Stimulated activated CD8-positive, alpha-beta memory T cell treated with anti-CD3 and anti-CD28 coated beads, Interleukin-15, amount 100 ng/mL, for 4 hours (primary cell): ENCODE results near the gene IL25.
"Not testable (repeated sequence)": the region's sequence is repeated elsewhere in the genome, so short reads cannot be mapped to it uniquely, and the experiment has no call there.

ENCODE experiments used
- DNase-seq, 2 donors: peaks; one replicate each; pipeline ENCODE4 v3.0.0-alpha.2; 2020; ENCODE audit warnings: low read depth in 2 of 2

IL25 gene

DNA sequence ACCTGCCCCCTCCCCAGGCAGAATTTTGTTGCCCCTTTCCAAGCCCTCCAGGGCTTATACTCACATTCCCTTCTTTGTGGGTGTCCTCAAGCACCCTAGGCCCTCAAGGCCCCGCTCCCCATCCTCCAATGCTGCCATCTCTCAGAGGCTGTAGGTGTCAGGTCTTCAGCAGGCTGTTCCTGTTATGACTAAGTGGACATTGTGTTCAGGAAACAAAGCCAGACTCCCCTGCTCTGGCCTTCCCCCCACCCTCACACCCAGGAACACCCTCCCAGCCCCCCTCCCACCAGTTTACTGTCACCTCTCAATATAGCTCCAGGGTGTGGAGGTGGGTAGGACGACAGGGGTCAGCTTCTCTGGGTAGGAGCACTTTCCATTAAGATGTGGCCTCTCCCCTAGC lies 36.9 kb downstream of the IL25 start:
- DNase-seq: no peak

DNA sequence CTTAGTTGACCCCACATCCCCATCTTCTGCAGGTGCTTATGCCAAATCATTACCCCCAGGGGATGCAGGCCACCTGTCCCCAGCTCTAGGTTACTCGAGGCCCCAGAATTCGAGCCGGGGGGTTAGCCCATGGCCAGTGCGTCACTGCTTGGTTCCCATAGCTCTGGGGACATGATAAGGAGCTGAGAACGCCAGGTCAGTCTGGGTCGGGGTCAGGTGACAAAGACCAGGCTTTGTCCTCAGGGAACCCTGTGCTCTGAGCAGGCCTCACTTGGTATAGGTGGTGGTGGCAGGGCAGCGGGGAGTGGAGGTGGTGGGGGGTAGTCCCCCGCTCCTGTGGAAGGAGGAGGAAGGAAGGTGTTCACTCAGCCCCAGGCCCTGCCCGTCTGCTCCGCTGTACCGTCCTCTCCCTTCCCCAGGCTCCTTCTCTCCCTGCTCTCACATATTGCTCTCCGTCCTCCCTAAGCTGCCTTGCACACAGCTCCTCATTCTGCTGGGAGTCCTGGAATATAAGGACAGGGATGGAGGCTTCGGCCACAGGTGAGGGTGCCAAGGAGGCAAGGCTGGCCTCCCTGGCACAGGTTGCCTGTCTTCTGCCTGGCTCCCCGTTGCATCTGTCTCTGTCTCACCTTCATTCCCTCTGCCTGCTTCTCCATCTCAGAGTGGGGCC lies 37.5 kb downstream of the IL25 start:
- no peak for DNase-seq

DNA sequence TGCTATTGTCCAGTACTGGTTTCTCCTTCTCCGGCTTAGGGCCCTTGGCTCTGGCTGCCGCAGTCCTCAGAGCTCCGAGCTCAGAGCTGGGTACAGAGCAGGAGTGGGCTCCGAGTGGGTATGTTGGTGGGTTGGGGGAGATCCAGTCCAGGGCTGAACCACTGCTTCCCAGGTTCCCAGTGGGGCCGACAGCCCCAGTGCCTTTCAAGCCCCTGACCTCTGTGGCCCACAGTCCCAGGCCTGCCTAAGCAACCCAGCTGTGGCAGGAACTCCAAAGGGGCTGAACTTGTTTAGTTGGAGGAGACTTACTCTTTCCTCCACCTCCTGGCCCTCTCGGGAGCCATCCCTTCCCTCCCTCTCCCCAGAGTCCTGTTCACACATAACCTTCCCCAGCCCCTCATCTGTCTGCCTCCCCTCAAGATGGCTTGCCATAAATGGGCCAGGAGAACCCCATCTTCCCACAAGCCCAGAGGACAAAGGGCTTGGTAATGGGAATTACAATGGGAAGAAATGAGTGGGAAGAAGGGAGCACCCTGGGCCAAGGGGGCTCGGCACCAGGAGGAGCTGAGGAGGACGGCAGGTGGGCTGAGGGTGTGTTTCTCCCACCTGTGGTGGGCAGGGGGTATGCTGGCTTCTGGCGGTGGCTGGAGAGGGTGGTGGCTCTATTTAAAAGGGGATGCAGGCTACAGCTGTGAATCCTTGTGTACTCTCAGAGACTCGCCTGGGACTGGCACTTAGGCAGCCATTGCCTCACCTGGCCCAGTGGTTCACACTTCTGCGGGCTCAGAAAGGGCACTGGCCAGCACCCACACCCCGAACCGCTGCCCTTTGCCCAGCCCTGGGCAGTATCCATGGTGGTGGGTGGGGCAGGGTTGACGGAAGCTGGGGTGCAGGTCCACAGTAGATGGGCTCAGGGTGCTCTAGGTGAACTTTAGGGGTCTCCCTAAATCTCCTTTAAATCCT lies 39.2 kb downstream of the IL25 start:
- no peak for DNase-seq

DNA sequence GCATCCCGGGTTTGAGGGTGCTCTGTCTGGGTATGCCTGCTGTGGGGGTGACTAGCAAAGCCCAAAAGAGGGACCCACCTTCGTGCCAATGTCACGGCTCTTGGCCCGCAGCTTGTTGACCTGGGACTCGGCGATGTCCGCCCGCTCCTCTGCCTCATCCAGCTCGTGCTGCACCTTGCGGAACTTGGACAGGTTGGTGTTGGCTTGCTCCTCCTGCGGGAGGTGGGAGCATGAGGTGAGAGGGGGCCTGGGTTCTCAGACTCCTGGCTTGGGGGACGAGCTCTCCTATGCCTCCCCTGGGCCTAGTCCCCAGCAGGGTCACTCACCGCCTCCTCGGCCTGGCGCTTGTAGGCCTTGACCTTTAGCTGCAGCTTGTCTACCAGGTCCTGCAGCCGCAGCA lies 41.1 kb downstream of the IL25 start:
- no peak for DNase-seq

DNA sequence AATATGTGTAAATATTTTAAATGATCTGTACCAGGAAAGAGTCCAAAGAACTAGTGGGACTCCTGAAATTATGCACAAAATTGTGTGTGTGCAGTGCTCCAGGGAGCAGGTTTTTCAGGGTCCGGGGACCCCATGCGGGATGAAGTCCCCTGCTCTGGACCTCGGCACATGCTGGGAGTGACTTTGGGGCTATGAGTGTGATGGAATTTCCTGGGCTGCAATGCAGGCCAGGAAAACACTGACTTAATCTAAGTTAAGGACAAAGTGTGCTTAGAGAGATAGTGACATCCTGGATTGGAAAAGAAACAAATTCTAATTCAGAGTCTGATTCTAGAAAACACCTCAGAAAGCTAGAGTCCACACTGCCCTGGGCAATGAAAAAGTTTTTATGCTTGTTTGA lies 41.6 kb downstream of the IL25 start:
- DNase-seq: no peak

DNA sequence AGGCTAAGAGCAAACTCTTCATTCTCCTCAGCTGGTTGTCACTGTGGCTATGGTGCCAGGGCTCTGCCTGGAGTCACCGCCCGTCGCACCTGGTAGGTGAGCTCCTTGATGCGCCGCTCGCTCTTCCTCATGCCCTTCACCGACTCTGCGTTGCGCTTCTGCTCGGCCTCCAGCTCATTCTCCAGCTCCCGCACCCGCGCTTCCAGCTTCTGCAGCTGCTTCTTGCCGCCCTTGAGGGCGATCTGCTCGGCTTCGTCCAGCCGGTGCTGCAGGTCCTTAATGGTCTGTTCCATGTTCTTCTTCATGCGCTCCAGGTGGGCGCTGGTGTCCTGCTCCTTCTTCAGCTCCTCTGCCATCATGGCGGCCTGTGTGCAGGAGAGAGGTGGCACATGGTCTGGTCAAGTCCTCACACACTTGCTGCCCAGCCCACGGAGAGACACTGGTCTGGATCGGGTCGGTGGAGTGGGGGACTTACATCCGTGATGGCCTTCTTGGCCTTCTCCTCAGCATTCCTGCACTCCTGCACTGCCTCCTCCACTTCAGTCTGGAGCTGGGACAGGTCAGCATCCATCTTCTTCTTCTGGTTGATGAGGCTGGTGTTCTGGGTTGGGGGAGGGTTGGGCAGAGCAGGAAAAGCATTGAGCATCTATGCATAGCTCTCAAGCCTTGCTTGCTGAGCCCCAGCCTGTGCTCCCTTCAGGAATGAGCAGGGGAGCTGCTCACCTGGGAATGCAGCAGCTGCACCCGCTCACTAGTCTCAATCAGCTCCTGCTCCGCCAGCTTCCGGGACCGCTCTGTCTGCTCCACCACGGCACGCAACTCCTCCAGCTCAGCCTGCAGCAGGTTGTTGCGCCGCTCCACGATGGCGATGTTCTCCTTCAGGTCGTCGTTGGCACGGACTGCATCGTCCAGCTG lies 42.6 kb downstream of the IL25 start:
- no peak for DNase-seq

DNA sequence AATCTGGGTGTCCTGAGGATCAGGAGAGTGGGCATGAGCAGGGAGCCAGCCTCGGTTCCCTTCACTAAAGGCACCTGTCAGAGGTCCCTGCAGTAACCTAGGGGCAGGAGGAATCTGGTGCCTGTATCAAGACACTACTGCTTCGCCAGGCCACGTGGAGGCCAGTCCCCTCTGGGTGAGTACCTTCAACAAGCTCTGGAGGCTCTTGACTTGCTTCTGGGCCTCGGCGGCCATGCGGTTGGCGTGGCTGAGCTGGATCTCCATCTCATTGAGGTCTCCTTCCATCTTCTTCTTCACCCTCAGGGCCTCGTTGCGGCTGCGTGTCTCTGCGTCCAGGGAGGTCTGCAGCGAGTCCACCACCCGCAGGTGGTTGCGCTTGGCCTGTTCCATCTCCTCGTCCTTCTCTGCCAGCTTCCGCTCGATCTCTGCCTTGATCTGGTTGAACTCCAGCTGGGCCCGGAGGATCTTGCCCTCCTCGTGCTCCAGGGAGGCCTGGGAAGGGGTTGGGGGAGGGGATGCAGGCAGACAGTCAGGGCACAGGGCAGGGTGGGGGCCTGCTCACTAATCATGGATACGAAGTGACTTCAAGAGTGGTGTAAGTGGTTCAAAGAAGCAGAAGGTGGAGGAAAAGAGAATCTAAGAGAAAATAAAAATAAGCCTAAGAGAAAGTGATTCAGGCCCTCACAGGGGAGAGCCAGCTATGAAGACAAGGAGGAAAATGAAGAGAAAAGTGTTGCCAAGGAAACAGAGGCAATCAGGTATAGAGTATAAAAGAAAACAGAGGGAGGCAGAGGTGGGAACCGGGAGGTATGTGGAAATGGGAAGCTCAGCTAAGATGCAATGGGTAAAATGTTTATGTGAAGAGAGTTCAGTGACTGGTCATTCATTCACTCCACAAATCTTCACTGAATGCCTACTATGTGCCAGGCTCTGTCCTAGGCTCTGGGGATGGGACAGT lies 43.5 kb downstream of the IL25 start:
- no peak for DNase-seq

DNA sequence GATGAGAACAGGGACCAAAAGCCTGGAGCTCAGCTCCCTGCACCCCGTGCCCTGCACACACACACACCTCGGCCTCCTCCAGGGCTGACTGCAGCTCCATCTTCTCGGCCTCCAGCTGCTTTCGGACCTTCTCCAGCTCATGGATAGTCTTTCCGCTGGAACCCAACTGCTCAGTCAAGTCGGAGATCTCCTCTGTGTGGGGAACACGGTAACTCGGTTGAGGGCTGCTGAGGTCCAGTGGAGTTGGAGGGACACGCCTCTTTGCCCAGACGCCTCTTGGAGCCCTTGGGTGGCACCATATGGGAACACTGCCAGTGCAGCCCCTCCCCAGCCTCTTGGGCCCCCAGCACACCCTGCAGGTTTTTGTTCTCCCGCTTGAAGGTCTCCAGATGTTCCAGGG lies 44.2 kb downstream of the IL25 start:
- DNase-seq: no peak

DNA sequence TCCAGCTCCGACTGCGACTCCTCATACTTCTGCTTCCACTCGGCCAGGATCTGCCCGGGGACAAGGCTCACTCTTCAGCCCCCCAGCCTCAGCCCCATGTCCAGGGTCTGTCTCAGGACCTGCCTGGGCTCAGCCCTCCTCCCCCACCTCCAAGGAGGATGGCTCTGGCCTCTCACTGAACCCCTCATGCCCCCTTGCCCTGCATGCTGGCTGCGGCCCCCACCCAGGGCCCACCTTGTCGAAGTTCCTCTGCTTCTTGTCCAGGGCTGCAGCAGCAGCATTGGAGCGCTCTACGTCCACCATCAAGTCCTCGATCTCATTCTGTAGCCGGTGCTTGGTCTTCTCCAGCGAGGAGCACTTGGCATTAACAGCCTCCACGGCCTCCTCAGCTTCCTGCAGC lies 44.7 kb downstream of the IL25 start:
- not testable (repeated sequence) for DNase-seq

DNA sequence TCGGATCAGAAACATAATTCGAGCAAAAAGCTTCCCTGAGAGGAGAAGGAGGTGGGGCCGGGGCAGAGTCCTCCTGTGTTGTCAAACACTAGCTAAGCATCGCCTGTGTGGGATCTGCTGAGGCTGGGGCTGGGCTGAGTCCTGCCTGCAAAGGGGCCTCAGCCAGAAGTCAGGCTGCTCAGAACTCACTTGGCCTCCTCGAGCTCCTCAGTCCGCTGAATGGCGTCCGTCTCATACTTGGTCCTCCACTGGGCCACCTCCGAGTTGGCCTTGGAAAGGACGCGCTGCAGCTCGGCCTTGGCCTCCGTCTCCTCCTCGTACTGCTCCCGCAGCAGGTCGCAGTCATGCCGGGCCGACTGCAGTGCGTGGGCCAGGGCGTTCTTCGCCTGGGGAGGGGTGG lies 45.4 kb downstream of the IL25 start:
- DNase-seq: no peak

DNA sequence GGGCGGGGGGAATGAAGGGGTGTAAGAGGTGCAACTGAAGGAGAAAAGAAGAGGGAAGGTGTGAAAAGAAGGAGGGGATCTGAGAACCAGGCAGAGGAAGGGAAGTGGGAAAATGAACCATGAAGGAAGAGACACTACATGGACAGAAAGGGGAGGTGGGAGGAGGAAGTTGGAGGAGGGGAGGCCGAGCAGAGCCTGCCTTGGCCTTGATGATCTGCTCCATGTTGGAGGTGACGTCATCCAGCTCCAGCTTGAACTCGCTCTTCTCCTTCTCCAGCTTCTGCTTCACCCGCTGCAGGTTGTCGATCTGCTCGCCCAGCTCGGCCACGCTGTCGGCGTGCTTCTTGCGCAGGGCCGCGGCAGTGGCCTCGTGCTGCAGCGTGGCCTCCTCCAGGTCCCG lies 47.0 kb downstream of the IL25 start:
- not testable (repeated sequence) for DNase-seq

DNA sequence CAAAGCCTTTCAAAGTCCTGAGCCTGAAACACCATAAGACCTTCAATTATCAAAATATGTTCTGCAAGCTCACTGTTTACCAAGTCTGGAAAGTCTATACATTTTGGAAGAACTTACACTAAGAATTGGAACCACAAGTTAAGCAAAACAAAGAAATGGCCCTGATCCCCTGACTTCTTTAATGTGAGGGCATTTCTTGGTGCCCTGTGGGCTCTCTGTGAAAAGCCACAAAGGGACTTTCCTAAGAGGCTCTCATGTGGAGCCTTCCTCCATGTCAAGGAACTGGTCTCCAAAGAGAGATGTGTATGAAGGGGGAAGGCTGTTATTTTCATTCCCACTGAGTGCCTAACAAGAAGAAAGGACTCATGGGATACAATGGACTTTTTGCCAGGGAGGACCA lies 49.0 kb downstream of the IL25 start:
- DNase-seq: no peak

DNA sequence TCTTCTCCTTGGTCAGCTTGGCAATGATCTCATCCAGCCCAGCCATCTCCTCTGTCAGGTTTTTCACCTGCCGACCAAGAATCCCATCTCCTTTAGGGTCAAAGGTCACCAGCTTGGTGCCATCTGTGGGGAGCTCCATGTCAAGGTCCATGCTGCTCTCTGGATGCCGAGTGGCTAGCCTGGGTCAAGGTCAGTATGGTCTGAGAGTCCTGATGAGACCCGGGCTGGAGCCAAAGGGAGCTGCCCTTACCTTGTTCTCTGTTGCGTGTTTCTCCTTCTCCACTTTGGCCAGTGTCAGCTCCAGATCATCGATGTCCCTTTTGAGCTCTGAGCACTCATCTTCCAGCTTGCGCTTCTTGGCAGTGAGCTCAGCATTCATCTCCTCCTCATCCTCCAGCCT lies 51.0 kb downstream of the IL25 start:
- DNase-seq: no peak

DNA sequence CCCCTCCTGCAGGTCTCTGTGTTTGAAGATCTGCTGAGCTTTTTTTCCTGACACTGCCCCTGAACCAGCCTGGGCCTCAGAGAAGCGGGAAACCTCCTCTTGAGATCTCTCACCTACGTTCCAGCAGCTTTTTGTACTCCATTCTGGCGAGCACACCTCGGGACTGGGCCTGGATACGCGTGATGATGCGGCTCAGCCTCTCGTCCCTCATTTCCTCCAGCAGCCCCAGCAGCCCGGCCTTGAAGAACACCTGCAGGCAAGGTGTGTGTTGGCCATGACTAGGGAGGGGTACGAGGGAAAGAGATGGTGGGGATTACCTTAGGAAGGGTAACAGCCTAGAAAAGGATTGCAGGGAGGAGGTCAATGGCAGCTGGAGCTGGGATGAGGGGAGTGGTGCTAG lies 52.6 kb downstream of the IL25 start:
- DNase-seq: no peak

DNA sequence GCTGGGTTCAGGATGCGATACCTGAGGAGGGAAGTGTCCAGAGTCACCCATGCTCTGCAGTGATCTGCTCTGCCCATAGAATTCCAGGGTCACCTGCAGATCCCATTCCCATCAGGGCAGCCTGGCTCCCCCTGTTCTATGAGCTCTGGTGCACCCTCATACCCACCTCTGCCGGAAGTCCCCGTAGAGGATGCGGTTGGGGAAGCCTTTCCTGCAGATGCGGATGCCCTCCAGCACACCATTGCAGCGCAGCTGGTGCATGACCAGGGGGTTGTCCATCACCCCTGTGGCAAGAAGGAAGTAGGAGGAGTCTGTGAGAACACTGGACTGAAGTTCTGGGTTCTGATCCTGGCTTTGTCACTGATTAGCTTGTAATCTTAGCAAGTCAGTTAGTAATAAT lies 53.2 kb downstream of the IL25 start:
- DNase-seq: not testable (repeated sequence)
